Mesendoderm (in vitro differentiated cells): ENCODE results near the gene RIMKLB. TPM values are rescaled to one million over a fixed set of nuclear protein-coding genes. Genes with fewer than 3 reads are reported as not detected.
A peak's percentile ranks its signal among the peaks of the same experiment; 100 is the strongest.

Source experiments
- DNase-seq: peaks from one replicate; pipeline ENCODE4 v3.0.0; 2013
- H2AK5ac ChIP-seq: 2 replicates; pipeline ENCODE4 v1.6.1; 2013; ENCODE audit warnings: low read length, inconsistent platforms
- H2BK120ac ChIP-seq: 2 replicates; pipeline ENCODE4 v1.6.1; 2013; ENCODE audit warnings: low read depth, mild to moderate bottlenecking, low read length, moderate library complexity, mixed read lengths
- H2BK15ac ChIP-seq: replicated peaks from 2 replicates; pipeline ENCODE4 v1.6.1; 2013; ENCODE audit warnings: low read depth, mild to moderate bottlenecking, moderate library complexity
- H2BK5ac ChIP-seq: 2 replicates; pipeline ENCODE4 v1.6.1; 2013; ENCODE audit warnings: low read length, inconsistent platforms
- H3K18ac ChIP-seq: 2 replicates; pipeline ENCODE4 v1.6.1; 2013; ENCODE audit warnings: mild to moderate bottlenecking, low read length, mixed read lengths
- H3K23ac ChIP-seq: one replicate; pipeline ENCODE4 v1.6.1; 2013; ENCODE audit warnings: low read length
- H3K27ac ChIP-seq: 2 replicates; pipeline ENCODE4 v1.5.1; 2013; ENCODE audit warnings: low read depth, mild to moderate bottlenecking, inconsistent platforms, low read length, moderate library complexity
- H3K27me3 ChIP-seq: 2 replicates; pipeline ENCODE4 v1.6.1; 2013; ENCODE audit warnings: low read length, control low read depth, mild to moderate bottlenecking, inconsistent platforms; ENCODE audit not compliant: insufficient read depth, poor library complexity
- H3K36me3 ChIP-seq: 2 replicates; pipeline ENCODE4 v1.6.1; 2013; ENCODE audit warnings: low read length, inconsistent platforms; ENCODE audit not compliant: control insufficient read depth, insufficient read depth
- H3K4ac ChIP-seq: one replicate; pipeline ENCODE4 v1.6.1; 2013; ENCODE audit warnings: low read depth, mild to moderate bottlenecking, low read length, moderate library complexity
- H3K4me1 ChIP-seq: 2 replicates; pipeline ENCODE4 v1.6.1; 2013; ENCODE audit warnings: low read depth, low read length, inconsistent platforms; ENCODE audit not compliant: control insufficient read depth
- H3K4me2 ChIP-seq: 2 replicates; pipeline ENCODE4 v1.6.1; 2013; ENCODE audit warnings: low read length
- H3K4me3 ChIP-seq: 2 replicates; pipeline ENCODE4 v1.5.1; 2013; ENCODE audit warnings: mild to moderate bottlenecking, low read length
- H3K56ac ChIP-seq: one replicate; pipeline ENCODE4 v1.6.1; 2013; ENCODE audit warnings: low read length
- H3K79me1 ChIP-seq: 2 replicates; pipeline ENCODE4 v1.6.1; 2013; ENCODE audit warnings: low read length, inconsistent platforms
- H3K79me2 ChIP-seq: 2 replicates; pipeline ENCODE4 v1.6.1; 2013; ENCODE audit warnings: mild to moderate bottlenecking, low read length; ENCODE audit not compliant: control insufficient read depth, insufficient read depth
- H3K9ac ChIP-seq: 2 replicates; pipeline ENCODE4 v1.6.1; 2013; ENCODE audit warnings: low read length, inconsistent platforms
- H4K5ac ChIP-seq: one replicate; pipeline ENCODE4 v1.6.1; 2013; ENCODE audit warnings: low read length
- H4K8ac ChIP-seq: one replicate; pipeline ENCODE4 v1.6.1; 2013; ENCODE audit warnings: low read depth, mild to moderate bottlenecking, control low read depth, low read length, moderate library complexity
- WGBS: extraction: QIAGEN DNeasy Blood & Tissue Kit; methylation state at CpG from one replicate; pipeline ENCODE4 v1.1.7; 2013; ENCODE audit warnings: low lambda C conversion rate, missing lambda C conversion rate; ENCODE audit not compliant: insufficient coverage; ENCODE audit errors: extremely low coverage; 5-methylcytosine and 5-hydroxymethylcytosine counted together
- polyA plus RNA-seq, 2 experiments: library from polyadenylated mRNA; stranded (reverse); fragments of 200-250 nt; gene quantifications; one replicate each; pipeline ENCODE4 v1.2.3, GENCODE V29; 2013

The RIMKLB gene, protein sequence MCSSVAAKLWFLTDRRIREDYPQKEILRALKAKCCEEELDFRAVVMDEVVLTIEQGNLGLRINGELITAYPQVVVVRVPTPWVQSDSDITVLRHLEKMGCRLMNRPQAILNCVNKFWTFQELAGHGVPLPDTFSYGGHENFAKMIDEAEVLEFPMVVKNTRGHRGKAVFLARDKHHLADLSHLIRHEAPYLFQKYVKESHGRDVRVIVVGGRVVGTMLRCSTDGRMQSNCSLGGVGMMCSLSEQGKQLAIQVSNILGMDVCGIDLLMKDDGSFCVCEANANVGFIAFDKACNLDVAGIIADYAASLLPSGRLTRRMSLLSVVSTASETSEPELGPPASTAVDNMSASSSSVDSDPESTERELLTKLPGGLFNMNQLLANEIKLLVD
- polyA plus RNA-seq (2013, experiment 1 of 2) = 56.3 TPM
- 55.5 TPM for polyA plus RNA-seq (2013, experiment 2 of 2)

DNA sequence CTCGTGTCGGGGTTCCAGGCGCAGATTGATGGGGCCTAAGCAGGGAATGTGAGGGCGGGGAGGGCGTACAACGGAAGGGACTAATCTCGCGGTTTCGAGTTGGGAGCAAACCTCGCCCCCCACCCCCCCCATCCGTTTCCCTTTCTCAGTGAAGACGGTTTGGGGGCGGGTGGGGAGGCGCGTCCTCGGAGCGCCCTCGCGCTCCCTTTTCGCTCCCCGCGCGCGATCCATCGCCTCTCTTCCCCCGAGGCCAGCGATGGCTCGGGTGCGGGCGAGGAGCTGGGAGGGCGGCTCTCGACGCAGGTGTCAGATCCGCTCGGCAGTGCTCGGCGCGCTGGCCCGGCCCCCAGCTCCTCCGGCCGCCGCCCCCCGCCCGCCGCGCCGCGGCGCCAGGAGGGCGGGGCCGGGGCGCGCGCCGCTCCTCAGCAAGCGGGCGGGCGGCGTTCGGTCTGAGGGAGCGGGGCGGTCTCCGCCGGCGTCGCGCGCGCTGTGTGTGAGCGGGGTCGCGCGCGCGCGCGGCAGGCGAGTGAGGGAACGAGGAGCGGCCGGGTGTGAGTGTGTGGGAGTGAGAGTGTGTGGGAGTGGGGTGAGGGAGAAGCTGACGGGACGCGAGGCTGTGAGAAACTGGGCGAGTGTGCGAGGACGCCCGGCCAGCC lies at the start of gene RIMKLB:
Gene RIMKLB (plus strand): TSS at position 516 of the 656 bp plus-strand sequence. CDS start 15,876 bp downstream, outside the sequence.
- Histone ChIP-seq H3K4me3 (peak within 1 kb of the TSS; percentile 87), H3K4me1 (peaks cover 2% of the 10 kb centered on the region), H4K5ac (no peak within 1 kb of the TSS), H3K9ac (peak within 1 kb of the TSS; percentile 83), H3K4me2 (peak within 1 kb of the TSS; percentile 63), H3K27me3 (no peaks in the 10 kb centered on the region), H3K18ac (peak within 1 kb of the TSS; percentile 91), H3K4ac (peak within 1 kb of the TSS; percentile 90), H4K8ac (no peak within 1 kb of the TSS), H3K56ac (peak within 1 kb of the TSS; percentile 95), H3K23ac (peak within 1 kb of the TSS; percentile 53), H2BK15ac (no peak within 1 kb of the TSS), H2BK5ac (peak within 1 kb of the TSS; percentile 95), H3K79me2 (peaks cover 33% of the 10 kb centered on the region), H2BK120ac (peak within 1 kb of the TSS; percentile 22), H3K27ac (peak within 1 kb of the TSS; percentile 98), H2AK5ac (no peak within 1 kb of the TSS), H3K79me1 (peaks cover 2% of the 10 kb centered on the region), H3K36me3 (no peaks in the 10 kb centered on the region)
- WGBS = no CpG with 5 or more reads among the region's 88 CpGs
- DNase-seq = peak; percentile 92

DNA sequence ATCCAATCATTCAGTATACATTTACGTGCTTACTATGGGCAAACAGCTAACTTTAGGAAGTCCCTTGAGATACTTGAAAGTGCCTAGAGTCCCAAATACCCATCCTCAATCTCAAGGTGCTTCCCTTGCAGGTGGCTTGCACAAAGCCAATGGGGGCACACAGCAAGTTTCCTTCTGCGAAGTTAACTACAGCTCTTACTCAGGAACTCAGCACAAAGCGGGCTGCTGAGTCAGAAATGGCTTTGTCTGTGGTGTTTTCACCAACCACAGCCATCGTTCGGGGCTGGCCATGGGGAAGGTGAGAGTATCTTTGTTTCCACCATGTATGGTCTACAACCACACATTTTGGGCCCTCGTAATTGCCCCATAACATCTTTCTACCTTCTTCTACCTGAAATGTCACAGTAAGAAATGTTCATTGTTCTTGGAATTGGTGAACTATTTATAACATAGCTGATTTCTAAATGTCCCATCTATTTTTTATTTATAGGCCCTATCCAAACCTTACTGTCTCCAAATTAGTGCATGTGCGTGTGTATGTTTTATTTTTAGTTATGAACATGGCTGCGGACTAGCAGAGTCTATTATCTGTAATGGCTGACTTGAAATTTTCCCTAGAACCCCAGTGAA lies 49.1 kb upstream of the RIMKLB start:
- WGBS = no CpG with 5 or more reads among the region's 8 CpGs

DNA sequence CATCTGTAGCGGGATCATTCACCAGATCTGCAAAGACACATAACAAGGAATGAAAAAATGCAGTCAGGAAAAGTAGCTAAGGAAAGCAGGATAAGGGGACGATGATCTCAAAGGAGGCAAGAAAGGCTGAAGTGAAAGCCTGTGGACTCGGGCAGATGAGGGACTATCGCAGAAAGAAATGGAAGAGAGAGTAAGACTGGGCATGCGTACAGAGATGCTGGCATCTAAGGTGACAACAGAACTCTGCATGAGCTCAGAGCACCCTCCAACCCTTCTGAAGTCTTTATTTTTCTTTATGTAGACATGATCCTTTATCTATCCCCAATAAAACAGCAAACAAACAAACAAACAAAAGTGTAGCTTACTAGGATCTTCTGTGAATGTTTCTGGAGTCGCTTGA lies 42.4 kb upstream of the RIMKLB start:
- Histone ChIP-seq H3K27me3 (no peaks in the 10 kb centered on the region), H3K27ac (no peak overlapping the region), H2AK5ac (no peak overlapping the region), H3K36me3 (no peaks in the 10 kb centered on the region), H3K4me1 (no peaks in the 10 kb centered on the region), H4K8ac (no peak overlapping the region), H3K4me3 (no peak overlapping the region), H2BK5ac (no peak overlapping the region), H3K4me2 (no peak overlapping the region), H3K18ac (no peak overlapping the region), H3K23ac (no peak overlapping the region), H3K79me2 (no peaks in the 10 kb centered on the region), H3K9ac (no peak overlapping the region), H3K79me1 (no peaks in the 10 kb centered on the region), H2BK15ac (no peak overlapping the region), H4K5ac (no peak overlapping the region), H3K4ac (no peak overlapping the region), H2BK120ac (no peak overlapping the region), H3K56ac (no peak overlapping the region)
- WGBS = no CpG with 5 or more reads among the region's 6 CpGs
- DNase-seq = no peak

More for the DNA sequence above, 49.1 kb upstream of the RIMKLB start:
- no peaks in the 10 kb centered on the region for H3K27me3 ChIP-seq
- H3K4me1 ChIP-seq = peaks cover 4% of the 10 kb centered on the region
- no peak overlapping the region for H2AK5ac ChIP-seq
- no peak overlapping the region for H3K23ac ChIP-seq
- no peaks in the 10 kb centered on the region for H3K36me3 ChIP-seq
- H3K4me3 ChIP-seq = no peak overlapping the region
- H3K27ac ChIP-seq = no peak overlapping the region
- DNase-seq = no peak
- no peak overlapping the region for H4K8ac ChIP-seq
- no peak overlapping the region for H3K9ac ChIP-seq
- no peak overlapping the region for H2BK120ac ChIP-seq
- no peak overlapping the region for H3K4ac ChIP-seq
- no peak overlapping the region for H3K18ac ChIP-seq
- no peak overlapping the region for H3K4me2 ChIP-seq
- no peak overlapping the region for H3K56ac ChIP-seq
- H2BK15ac ChIP-seq = peak overlapping the region; percentile 88
- H3K79me2 ChIP-seq = no peaks in the 10 kb centered on the region
- no peak overlapping the region for H2BK5ac ChIP-seq
- no peaks in the 10 kb centered on the region for H3K79me1 ChIP-seq
- no peak overlapping the region for H4K5ac ChIP-seq

GRCh38 chr12:8658346-8658745 lies 39.4 kb upstream of the RIMKLB start:
- no peaks in the 10 kb centered on the region for H3K27me3 ChIP-seq
- H2BK15ac ChIP-seq = no peak overlapping the region
- H3K4me3 ChIP-seq = no peak overlapping the region
- no CpG with 5 or more reads among the region's 1 CpG for WGBS
- H3K4me1 ChIP-seq = no peaks in the 10 kb centered on the region
- H4K5ac ChIP-seq = no peak overlapping the region
- H3K27ac ChIP-seq = no peak overlapping the region
- H3K4me2 ChIP-seq = no peak overlapping the region
- peak overlapping the region; percentile 82 for H3K18ac ChIP-seq
- DNase-seq = peak; percentile 79
- no peak overlapping the region for H2BK120ac ChIP-seq
- H3K36me3 ChIP-seq = no peaks in the 10 kb centered on the region
- H4K8ac ChIP-seq = no peak overlapping the region
- H3K4ac ChIP-seq = no peak overlapping the region
- no peak overlapping the region for H2AK5ac ChIP-seq
- H3K9ac ChIP-seq = no peak overlapping the region
- no peak overlapping the region for H3K56ac ChIP-seq
- no peak overlapping the region for H3K23ac ChIP-seq
- H3K79me2 ChIP-seq = no peaks in the 10 kb centered on the region
- H2BK5ac ChIP-seq = no peak overlapping the region
- no peaks in the 10 kb centered on the region for H3K79me1 ChIP-seq

GRCh38 chr12:8661016-8661415 lies 36.8 kb upstream of the RIMKLB start:
- Histone ChIP-seq H3K9ac (no peak overlapping the region), H3K4me3 (no peak overlapping the region)

More at GRCh38 chr12:8661016-8661415, 36.8 kb upstream of the RIMKLB start:
- no peak overlapping the region for H3K56ac ChIP-seq
- H2BK120ac ChIP-seq = no peak overlapping the region
- no peaks in the 10 kb centered on the region for H3K27me3 ChIP-seq
- H4K8ac ChIP-seq = no peak overlapping the region
- H2BK15ac ChIP-seq = peak overlapping the region; percentile 12
- no peak overlapping the region for H3K4me2 ChIP-seq
- H3K23ac ChIP-seq = no peak overlapping the region
- H3K36me3 ChIP-seq = no peaks in the 10 kb centered on the region
- DNase-seq = no peak
- H3K27ac ChIP-seq = no peak overlapping the region
- no peak overlapping the region for H4K5ac ChIP-seq
- WGBS = no CpG with 5 or more reads among the region's 3 CpGs
- no peaks in the 10 kb centered on the region for H3K79me1 ChIP-seq
- H3K4me1 ChIP-seq = no peaks in the 10 kb centered on the region
- no peak overlapping the region for H2BK5ac ChIP-seq
- H3K4ac ChIP-seq = no peak overlapping the region
- H3K18ac ChIP-seq = no peak overlapping the region
- no peak overlapping the region for H2AK5ac ChIP-seq
- H3K79me2 ChIP-seq = no peaks in the 10 kb centered on the region
